ENCODE results near the gene C11orf16. TPM values are rescaled to one million over a fixed set of nuclear protein-coding genes. Genes with fewer than 3 reads are reported as not detected.
"Not testable (repeated sequence)": the region's sequence is repeated elsewhere in the genome, so short reads cannot be mapped to it uniquely, and the experiment has no call there.

C11orf16 gene
- total and polyA plus RNA-seq, 2 of the 8 experiments (the other 6 are each of a cell fraction or from before 2014, with no cell fraction given), result 0.08 TPM; not detected in 1

DNA sequence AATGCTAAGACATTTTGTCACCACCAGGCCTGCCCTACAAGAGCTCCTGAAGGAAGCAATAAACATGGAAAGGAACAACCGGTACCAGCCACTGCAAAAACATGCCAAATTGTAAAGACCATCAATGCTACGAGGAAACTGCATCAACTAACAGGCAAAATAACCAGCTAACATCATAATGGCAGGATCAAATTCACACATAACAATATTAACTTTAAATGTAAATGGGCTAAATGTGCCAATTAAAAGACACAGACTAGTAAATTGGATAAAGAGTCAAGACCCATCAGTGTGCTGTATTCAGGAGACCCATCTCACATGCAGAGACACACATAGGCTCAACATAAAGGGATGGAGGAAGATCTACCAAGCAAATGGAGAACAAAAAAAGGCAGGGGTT lies 41.6 kb downstream of the C11orf16 start:
- not testable (repeated sequence) for H3K4me2 ChIP-seq (ENCODE audit: insufficient read depth in 1 of 2, low read depth in 2 of 2, low read length in 2 of 2)

More for the DNA sequence above, 41.6 kb downstream of the C11orf16 start:
- H3K79me1 ChIP-seq (ENCODE audit: low read depth, low read length); H2BK15ac ChIP-seq (ENCODE audit: low read length); H3K23me2 ChIP-seq (ENCODE audit: low read depth, low read length); H2AFZ ChIP-seq (ENCODE audit: low read length); H4K8ac ChIP-seq (ENCODE audit: extremely low read depth, insufficient read depth, low read length); H2BK120ac ChIP-seq (replicated peaks; ENCODE audit: low read depth, low read length); H3K4me3 ChIP-seq (ENCODE audit: extremely low read depth in 1 of 4, insufficient read depth in 2 of 4, low read depth in 3 of 4, low read length in 4 of 4); H2AK5ac ChIP-seq (ENCODE audit: low read depth, low read length); H3K23ac ChIP-seq (ENCODE audit: insufficient read length); H3K4me1 ChIP-seq (replicated peaks in 1 of 4; ENCODE audit: control insufficient read depth in 3 of 4, insufficient read depth in 4 of 4, low read length in 3 of 4); H3K9me3 ChIP-seq (ENCODE audit: insufficient read depth in 2 of 2, low read depth in 1 of 2, low read length in 1 of 2); H2BK20ac ChIP-seq (ENCODE audit: low read length); H3K56ac ChIP-seq (replicated peaks; ENCODE audit: insufficient read length, low read depth, low read length); H2BK12ac ChIP-seq (ENCODE audit: low read depth, low read length); H3K79me2 ChIP-seq (ENCODE audit: control insufficient read depth in 1 of 2, insufficient read depth in 2 of 2, low read length in 2 of 2); H2BK5ac ChIP-seq (ENCODE audit: low read depth, low read length); H3K9ac ChIP-seq (replicated peaks in 1 of 4; ENCODE audit: extremely low read depth in 1 of 4, low read depth in 3 of 4, low read length in 3 of 4); H3K27me3 ChIP-seq (replicated peaks in 1 of 4; ENCODE audit: control insufficient read depth in 3 of 4, extremely low read depth in 1 of 4, insufficient read depth in 3 of 4, low read length in 3 of 4); H4K20me1 ChIP-seq (replicated peaks in 1 of 2; ENCODE audit: control insufficient read depth in 1 of 2, insufficient read depth in 2 of 2, low read length in 2 of 2); H3K27ac ChIP-seq (ENCODE audit: low read depth, low read length); FAIRE-seq; POLR2A ChIA-PET (ENCODE audit: partially characterized antibody); H4K91ac ChIP-seq (replicated peaks; ENCODE audit: insufficient read length, low read length); H3K36me3 ChIP-seq (ENCODE audit: control insufficient read depth in 2 of 4, insufficient read depth in 4 of 4, low read length in 3 of 4); DNase-seq (ENCODE audit: low read depth in 1 of 2, low spot score in 2 of 2); H4K5ac ChIP-seq (ENCODE audit: insufficient read length, low read depth, low read length); H3K18ac ChIP-seq (ENCODE audit: extremely low read depth, low read length); H3K14ac ChIP-seq (ENCODE audit: insufficient read length); H3K4ac ChIP-seq (replicated peaks; ENCODE audit: insufficient read length, low read depth, low read length): not testable (repeated sequence)
- CTCF ChIA-PET (ENCODE audit: partially characterized antibody), result interaction anchor here (1.7 kb wide), 1 partner anchor 17 kb away, joined by 3 read pairs; no protein-coding TSS in a partner anchor
- 94% methylated on average over 2 of the region's 2 CpGs; no CpG with 5 or more reads in 1 of the 2 experiments for WGBS, 2 experiments (ENCODE audit: extremely low coverage in 1 of 2, insufficient coverage in 1 of 2, insufficient read length in 1 of 2, insufficient replicate concordance in 2 of 2, low coverage in 1 of 2, low lambda C conversion rate in 2 of 2, missing lambda C conversion rate in 1 of 2)
